ENCODE results near the gene GNG7. TPM values are rescaled to one million over a fixed set of nuclear protein-coding genes. Genes with fewer than 3 reads are reported as not detected.

GNG7 gene
- total and polyA plus RNA-seq, 8 donors: 4.0 to 8.8 (median 6.0) TPM

GRCh38 chr19:2497186-2497585, 205.3 kb downstream of the GNG7 start:
- 94 to 95% methylated on average over 10 of the region's 10 CpGs for WGBS, 2 donors
- TF ChIP-seq CTCF (IDR thresholded peaks at IDR 0.05): no peak
- intact Hi-C loops (cut with DNase I): loop anchor here in 1 of 3 donors (5.0 kb wide), 1 partner anchor 80 kb away; no protein-coding TSS in a partner anchor
- DNase-seq (no peak), ATAC-seq (no peak), FAIRE-seq (no peak)
- H3K27me3 ChIP-seq: no peaks in the 10 kb centered on the region
- H3K4me3 ChIP-seq: no peak overlapping the region
- H3K4me1 ChIP-seq: peaks cover 6 to 8% (median 7%) of the 10 kb centered on the region in 3 donors
- H3K9me3 ChIP-seq: no peaks in the 10 kb centered on the region
- H3K27ac ChIP-seq: no peak overlapping the region
- no peaks in the 10 kb centered on the region for H3K36me3 ChIP-seq

GRCh38 chr19:2495651-2496316, 206.7 kb downstream of the GNG7 start:
- DNase-seq (peak in 3 of 6 donors; percentile 45 to 67 (median 61)), FAIRE-seq (no peak), ATAC-seq (peak in 2 of 4 donors; percentile 11 to 44)
- WGBS, 2 donors: 11 to 15% methylated on average over 15 to 16 of the region's 16 CpGs
- Histone ChIP-seq H3K27ac (peak overlapping the region; percentile 54 to 88 (median 78)), H3K27me3 (no peaks in the 10 kb centered on the region), H3K4me3 (peak overlapping the region in 2 of 4 donors; percentile 50 to 63), H3K4me1 (peaks cover 7 to 20% (median 15%) of the 10 kb centered on the region in 3 donors), H3K9me3 (no peaks in the 10 kb centered on the region), H3K36me3 (no peaks in the 10 kb centered on the region)
- no peak for TF ChIP-seq CTCF (IDR thresholded peaks at IDR 0.05)
- intact Hi-C loops (cut with DNase I): loop anchor here in 1 of 3 donors (5.0 kb wide), 1 partner anchor 82 kb away; no protein-coding TSS in a partner anchor

- no peak for TF ChIP-seq CTCF (IDR thresholded peaks at IDR 0.05)
- peak; percentile 81 to 90 (median 84) for ATAC-seq
- intact Hi-C loops (cut with DNase I): loop anchor here in 1 of 3 donors (5.0 kb wide), 1 partner anchor 82 kb away; no protein-coding TSS in a partner anchor
- peak; percentile 81 to 93 (median 88) for DNase-seq
- peak overlapping the region; percentile 20 to 63 (median 40) for H3K4me3 ChIP-seq
- WGBS, 2 donors: 0 to 1% methylated on average over 14 to 26 of the region's 26 CpGs
- H3K36me3 ChIP-seq: no peaks in the 10 kb centered on the region
- FAIRE-seq: no peak
- H3K27ac ChIP-seq: peak overlapping the region; percentile 54 to 88 (median 78)
- H3K4me1 ChIP-seq: peaks cover 7 to 24% (median 16%) of the 10 kb centered on the region in 3 donors
- no peaks in the 10 kb centered on the region for H3K9me3 ChIP-seq
- no peaks in the 10 kb centered on the region for H3K27me3 ChIP-seq
Measured at GRCh38 chr19:2495130-2495641, 207.3 kb downstream of the GNG7 start.

- Histone ChIP-seq H3K9me3 (no peaks in the 10 kb centered on the region), H3K27me3 (no peaks in the 10 kb centered on the region), H3K27ac (peak overlapping the region; percentile 54 to 88 (median 78)), H3K36me3 (no peaks in the 10 kb centered on the region), H3K4me3 (peak overlapping the region; percentile 20 to 63 (median 40)), H3K4me1 (peaks cover 7 to 30% (median 16%) of the 10 kb centered on the region in 3 donors)
- 5 to 7% methylated on average over 52 to 72 of the region's 72 CpGs for WGBS, 2 donors
- TF ChIP-seq CTCF (IDR thresholded peaks at IDR 0.05): no peak
- intact Hi-C loops (cut with DNase I): loop anchor here in 1 of 3 donors (5.0 kb wide), 1 partner anchor 83 kb away; no protein-coding TSS in a partner anchor
- ATAC-seq (peak; percentile 47 to 68 (median 58)), DNase-seq (peak; percentile 66 to 87 (median 76)), FAIRE-seq (no peak)
Measured at GRCh38 chr19:2494447-2495129, 207.9 kb downstream of the GNG7 start.

Measured in pancreas (tissue), 10 donors.